ENCODE results near the gene OVCH2. TPM values are rescaled to one million over a fixed set of nuclear protein-coding genes. Genes with fewer than 3 reads are reported as not detected.
A peak's percentile ranks its signal among the peaks of the same experiment; 100 is the strongest.

The OVCH2 gene
- total RNA-seq, 2 donors from 2014 or later, result not detected

DNA sequence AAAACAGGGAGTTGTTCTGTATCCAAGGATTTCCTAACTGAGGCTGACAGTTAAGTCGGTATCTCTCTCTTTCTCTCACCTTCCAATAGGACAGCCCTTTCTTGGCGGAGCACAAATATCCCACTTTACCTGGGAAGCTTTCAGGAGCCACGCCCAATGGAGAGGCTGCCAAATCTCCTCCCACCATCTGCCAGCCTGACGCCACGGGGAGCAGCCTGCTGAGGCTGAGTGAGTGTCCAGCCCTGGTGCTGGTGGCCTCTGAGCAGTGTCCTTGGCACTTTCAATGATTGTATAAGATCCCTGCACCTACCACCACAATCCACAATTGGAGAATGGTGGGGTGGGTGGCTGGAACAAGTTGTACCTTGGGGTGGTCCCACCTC lies 66.6 kb downstream of the OVCH2 start:
- WGBS, 2 donors, result 42 to 51% methylated on average over 5 of the region's 5 CpGs
- H3K36me3 ChIP-seq (replicated peaks in 1 of 2; ENCODE audit: insufficient read depth in 1 of 2, low read depth in 2 of 2), result peaks cover 0 to 10% of the 10 kb centered on the region in 2 donors
- no peak for ATAC-seq

More for the DNA sequence above, 66.6 kb downstream of the OVCH2 start:
- Histone ChIP-seq H3K4me1 (no peaks in the 10 kb centered on the region), H3K27ac (no peak overlapping the region), H3K27me3 (no peaks in the 10 kb centered on the region), H3K4me3 (no peak overlapping the region), H3K9me3 (no peaks in the 10 kb centered on the region)
- intact Hi-C loops (cut with DNase I), result no loop called here
- peak; percentile 25 to 70 (median 46) for DNase-seq
- TF ChIP-seq POLR2A (IDR thresholded peaks at IDR 0.05) (no peak), CTCF (IDR thresholded peaks at IDR 0.05) (no peak)

Other genes with a start within 250 kb of the OVCH2 start
- 1 to 10 TPM; 2.3 to 3.6 TPM for gene OLFML1, start 221.0 kb downstream of the OVCH2 start, total RNA-seq
- gene PPFIBP2, start 192.5 kb downstream of the OVCH2 start, total RNA-seq, result 10 to 100 TPM; 34.9 to 35.3 TPM
- 1 to 10 TPM in 1 of 2 donors, not detected in 1; 1.3 TPM for gene CYB5R2, start 33.0 kb downstream of the OVCH2 start, total RNA-seq
- gene OR5P2, start 90.5 kb upstream of the OVCH2 start, total RNA-seq, result not detected
- gene OR5P3, start 124.4 kb upstream of the OVCH2 start, total RNA-seq, result under 1 TPM in 1 of 2 donors, not detected in 1; 0.78 TPM
- gene OR10A6, start 224.8 kb upstream of the OVCH2 start, total RNA-seq, result not detected
- gene OR10A3, start 235.2 kb upstream of the OVCH2 start, total RNA-seq, result not detected